Neural progenitor cell (in vitro differentiated cells): ENCODE results near the gene SSC4D.

Experiments
- EZH2 ChIP-seq: fragments of 200-600 bp; sonication (generic); IDR thresholded peaks from 2 replicates; pipeline ENCODE4 v1.6.1; 2017; ENCODE audit warnings: antibody characterized with exemption, mild to moderate bottlenecking, moderate library complexity
- EZH2phosphoT487 ChIP-seq: fragments of 200-600 bp; sonication (generic); IDR thresholded peaks from 2 replicates; pipeline ENCODE4 v1.6.1; 2017; ENCODE audit warnings: antibody characterized with exemption
- TF ChIP-seq, protein P1 (sequence below): fragments of 200-600 bp; sonication (generic); IDR thresholded peaks from 2 replicates; pipeline ENCODE4 v1.5.1; 2017; ENCODE audit warnings: antibody characterized with exemption, mild to moderate bottlenecking

DNA sequence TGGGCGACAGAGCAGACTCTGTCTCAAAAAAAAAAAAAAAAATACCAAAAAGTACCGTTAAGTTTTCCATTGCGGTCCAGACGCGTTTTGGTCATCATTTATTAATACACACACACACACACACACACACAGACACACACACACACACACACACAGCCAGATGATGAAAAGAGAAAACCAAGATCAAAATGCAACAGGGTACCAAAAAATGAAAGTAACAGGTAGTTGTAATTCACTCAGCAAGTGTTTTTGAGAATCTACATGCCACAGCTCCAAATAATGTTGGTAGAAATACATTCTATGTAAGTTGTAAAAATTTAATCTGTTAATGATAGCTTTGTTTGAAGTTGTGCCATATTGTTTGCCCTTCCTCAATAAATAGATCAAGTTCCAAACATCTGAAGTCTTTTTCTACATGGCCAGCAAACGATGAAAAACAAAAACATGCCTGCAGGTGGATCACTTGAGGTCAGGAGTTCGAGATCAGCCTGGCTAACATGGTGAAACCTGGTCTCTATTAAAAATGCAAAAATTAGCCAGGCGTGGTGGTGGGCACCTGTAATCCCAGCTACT, 60.1 kb downstream of the SSC4D start:
- TF ChIP-seq, protein P1, sequence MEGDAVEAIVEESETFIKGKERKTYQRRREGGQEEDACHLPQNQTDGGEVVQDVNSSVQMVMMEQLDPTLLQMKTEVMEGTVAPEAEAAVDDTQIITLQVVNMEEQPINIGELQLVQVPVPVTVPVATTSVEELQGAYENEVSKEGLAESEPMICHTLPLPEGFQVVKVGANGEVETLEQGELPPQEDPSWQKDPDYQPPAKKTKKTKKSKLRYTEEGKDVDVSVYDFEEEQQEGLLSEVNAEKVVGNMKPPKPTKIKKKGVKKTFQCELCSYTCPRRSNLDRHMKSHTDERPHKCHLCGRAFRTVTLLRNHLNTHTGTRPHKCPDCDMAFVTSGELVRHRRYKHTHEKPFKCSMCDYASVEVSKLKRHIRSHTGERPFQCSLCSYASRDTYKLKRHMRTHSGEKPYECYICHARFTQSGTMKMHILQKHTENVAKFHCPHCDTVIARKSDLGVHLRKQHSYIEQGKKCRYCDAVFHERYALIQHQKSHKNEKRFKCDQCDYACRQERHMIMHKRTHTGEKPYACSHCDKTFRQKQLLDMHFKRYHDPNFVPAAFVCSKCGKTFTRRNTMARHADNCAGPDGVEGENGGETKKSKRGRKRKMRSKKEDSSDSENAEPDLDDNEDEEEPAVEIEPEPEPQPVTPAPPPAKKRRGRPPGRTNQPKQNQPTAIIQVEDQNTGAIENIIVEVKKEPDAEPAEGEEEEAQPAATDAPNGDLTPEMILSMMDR: no peak
- TF ChIP-seq EZH2: no peak
- TF ChIP-seq EZH2phosphoT487: no peak
